HG02763 (cell line): ENCODE results near the gene NKAP.
"Not testable (repeated sequence)": the region's sequence is repeated elsewhere in the genome, so short reads cannot be mapped to it uniquely, and the experiment has no call there.

Experiments used
- ATAC-seq: cut with Tn5 transposase; IDR thresholded peaks from one replicate; pipeline ENCODE4 v1.9.1; 2021; ENCODE audit warnings: mild to moderate bottlenecking, moderate library complexity; ENCODE audit not compliant: unreplicated experiment

Gene NKAP

DNA sequence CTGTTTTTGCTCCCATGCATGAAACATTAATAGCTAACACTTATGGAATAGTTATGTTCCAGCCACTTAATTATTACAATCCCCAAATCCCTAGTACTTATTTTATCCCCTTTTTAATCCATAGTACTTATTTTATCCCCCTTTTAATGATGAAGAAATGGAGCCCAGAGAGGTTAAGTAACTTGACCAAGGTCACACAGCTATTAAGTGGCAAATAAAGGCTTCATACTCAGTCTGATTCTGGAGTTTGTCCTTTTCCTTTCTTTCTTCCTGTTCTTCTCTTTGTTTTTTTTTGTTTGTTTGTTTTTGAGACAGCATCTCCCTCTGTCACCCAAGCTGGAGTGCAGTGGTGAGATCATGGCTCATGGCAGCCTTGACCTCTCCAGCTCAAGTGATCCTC lies 2.2 kb downstream of the NKAP start:
- ATAC-seq = no peak

DNA sequence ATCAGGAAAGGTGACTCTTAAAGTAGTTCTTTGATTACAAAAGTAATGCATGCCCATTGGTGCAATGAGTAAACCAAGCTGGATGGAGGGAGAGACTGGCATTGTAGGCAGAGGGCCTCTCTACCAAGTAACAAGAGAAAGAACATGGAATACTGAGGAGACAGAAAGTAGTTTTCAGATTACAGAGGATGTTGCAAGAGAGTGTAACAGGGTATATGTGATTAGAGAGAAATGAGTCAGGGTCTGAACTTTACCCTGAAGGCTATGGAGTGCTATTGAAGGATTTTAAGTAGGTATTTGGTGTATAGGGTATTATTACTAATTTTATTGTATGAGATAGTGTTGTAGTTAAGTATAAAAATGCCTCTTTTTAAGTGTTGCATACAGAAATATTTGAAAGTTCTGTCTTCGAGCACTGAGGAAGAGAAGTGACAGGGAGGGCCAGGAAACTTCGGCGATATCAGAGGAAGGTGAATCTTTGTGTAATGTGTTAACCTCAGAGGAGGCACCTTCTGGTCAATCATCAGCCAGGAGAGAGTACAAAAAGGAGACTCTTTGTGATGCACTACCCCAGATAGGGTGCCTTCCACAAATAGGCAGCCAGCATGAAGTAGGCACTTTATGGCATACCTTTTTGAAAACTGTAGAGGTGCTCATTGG lies 8.2 kb downstream of the NKAP start:
- ATAC-seq = no peak

DNA sequence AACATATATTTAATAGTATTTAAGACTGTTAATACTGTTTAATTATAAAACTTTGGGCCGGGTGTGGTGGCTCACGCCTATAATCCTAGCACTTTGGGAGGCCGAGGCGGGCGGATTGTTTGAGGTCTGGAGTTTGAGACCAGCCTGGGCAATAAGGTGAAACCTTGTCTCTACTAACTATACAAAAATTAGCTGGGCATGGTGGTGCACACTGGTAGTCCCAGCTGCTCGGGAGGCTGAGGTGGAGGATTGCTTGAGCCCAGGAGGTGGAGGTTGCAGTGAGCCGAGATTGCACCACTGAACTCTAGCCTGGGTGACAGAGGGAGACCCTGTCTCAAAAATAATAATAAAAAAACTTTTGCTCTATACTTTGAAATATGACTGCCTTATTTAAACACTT lies 21.2 kb downstream of the NKAP start:
- not testable (repeated sequence) for ATAC-seq

DNA sequence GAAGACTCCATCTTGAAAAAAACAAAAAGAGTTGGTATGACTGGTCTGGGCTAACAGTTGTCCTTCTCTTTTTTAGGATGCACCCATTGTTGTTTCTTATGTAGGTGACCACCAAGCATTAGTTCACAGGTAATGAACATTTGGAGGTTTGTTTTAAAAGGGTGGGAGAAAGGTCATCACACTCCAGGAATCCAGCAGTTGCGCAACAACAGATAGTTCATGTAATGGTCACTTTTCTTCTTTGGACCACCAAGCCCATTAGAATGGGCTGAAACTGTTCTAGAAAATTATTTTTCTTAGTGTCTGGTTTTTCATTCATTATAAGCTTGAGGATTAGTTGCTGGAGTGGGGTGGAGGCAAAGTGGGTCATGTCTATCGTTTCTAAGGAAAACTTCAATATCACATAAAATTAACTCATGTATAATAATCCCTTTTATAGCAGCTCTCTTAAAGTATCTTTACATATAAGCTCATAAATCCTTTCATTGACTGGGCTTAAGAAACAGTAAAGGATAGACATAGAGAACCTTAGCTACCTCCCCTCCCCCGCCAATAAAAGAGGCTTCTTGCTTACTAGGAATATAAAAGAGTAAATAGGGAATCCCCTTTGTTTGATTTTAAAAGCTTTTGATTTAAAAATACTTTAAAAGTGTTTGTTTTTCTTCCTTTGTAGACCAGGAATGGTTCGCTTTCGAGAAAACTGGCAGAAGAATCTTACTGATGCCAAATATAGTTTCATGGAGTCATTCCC lies 23.5 kb downstream of the NKAP start:
- no peak for ATAC-seq

DNA sequence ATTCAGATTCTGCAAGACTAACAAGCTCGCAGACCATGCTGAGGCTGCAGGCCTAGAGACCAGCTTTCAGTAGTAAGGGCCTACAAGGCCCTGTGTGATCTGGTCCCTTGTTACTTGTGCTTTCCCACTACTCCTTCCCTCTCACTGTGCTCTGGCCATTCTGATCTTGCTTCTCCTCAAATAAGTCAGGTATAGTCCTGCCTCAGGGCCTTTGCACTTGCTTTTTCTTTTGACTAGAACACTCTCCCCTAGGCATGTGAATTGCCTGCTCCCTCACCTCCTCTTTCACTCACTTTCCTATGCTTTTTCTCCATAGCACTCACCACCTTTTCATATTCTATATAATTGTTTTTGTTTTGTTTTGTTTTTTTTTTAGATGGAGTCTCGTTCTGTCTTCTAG lies 25.7 kb downstream of the NKAP start:
- no peak for ATAC-seq

DNA sequence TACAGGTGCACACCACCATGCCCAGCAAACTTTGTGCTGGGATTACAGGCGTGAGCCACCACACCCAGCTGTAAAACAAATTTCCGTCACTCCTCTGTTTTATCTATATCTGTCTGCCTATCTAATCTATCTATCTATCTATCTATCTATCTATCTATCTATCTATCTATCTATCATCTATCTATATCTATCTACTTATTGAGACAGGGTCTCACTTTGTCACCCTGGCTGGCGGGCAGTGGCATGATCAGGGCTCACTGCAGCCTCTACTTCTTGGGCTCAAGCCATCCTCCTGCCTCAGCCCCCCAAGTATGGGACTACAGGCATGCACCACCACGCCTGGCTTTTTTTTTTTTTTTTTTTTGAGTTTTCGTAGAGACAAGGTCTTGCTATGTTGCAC lies 27.2 kb downstream of the NKAP start:
- ATAC-seq = no peak

DNA sequence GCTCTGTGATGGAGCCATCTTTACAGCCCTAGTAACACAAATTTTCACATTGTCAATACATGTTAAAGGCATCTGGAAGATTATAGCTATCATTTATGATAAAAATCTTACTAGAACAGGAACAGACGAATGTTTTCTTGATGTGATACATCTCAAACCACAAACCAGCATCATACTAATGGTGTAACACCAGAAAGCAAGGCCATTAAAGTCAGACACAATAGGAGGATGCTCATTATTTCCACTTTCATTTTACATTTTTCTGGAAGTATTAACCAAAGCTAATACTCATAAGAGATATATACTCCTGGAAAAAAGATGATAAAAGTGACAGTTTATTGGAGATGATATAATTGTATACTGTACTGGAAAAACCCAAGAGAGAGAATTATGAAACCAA lies 42.6 kb downstream of the NKAP start:
- ATAC-seq = no peak

DNA sequence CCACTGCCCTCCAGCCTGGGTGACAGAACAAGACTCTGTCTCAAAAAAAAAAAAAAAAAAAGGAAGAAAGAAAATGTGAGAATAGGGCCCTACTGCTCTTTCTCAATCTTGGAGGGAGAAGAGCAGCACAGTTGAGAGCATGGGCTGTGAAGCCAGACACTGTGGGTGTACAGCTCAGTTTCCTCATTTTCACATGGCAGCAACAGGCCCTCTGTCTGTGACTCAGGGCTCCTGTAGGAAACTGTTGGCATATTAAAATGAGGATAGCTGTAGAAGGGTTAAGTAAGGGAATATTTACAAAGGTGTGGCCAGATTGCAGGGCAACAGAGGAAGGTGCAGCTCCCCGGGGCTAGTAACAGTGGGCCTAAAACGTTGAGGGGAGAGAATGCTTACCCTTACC lies 44.4 kb downstream of the NKAP start:
- no peak for ATAC-seq

DNA sequence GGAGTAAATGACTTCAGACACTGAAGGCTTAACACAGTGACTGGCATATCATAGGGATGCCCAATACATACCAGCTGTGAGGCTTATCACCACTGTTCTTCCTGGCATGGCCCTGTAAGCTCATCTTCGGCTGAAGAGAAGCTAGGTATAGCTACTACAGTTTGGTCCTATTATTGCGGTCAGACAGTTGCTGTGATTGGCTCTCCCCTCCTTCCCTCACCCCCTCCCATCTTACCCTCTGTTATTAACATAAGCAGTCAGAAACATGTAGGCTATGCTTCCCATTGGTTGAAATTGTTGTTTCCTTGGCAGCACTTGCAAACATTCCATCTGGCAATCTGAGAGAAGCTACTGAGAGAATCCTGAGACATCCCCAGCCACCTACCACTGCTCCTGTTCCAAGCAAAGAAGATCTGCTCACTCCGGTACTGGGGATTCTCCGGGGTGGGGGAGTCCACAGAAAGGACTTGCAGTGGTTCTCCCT lies 47.7 kb downstream of the NKAP start, which contains the start of gene AKAP14:
TSS of gene AKAP14 (plus strand) at position 51 of the 484 bp plus-strand sequence. CDS start 7,331 bp downstream, outside the sequence.
- no peak for ATAC-seq

DNA sequence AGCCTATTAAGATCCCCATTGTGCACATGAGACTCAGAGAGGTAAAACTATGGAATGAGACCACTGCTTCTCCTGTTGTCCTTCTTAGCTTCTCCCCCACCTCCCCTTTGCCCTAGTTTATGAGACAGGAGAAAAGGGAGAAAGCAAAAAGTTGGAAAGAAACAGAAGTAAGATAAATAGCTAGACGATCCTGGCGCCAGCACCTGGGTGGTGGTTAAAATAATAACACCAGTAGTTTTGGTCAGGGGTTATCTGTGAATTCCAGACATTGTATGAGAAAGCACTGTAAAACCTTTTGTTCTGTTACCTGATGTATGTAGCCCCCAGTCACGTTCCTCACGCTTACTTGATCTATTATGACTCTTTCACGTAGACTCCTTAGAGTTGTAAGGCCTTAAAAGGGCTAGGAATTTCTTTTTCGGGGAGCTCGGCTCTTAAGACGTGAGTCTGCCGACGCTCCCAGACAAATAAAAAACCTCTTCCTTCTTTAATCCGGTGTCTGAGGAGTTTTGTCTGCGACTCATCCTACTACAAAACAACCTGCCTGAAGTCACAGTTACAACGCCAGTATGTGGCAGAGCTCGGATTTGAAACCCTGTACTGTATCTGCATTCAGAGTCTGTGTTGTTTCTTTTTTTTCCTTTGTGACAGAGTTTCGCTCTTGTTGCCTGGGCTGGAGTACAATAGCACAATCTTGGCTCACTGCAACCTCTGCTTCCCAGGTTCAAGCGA lies 51.4 kb downstream of the NKAP start:
- ATAC-seq = not testable (repeated sequence)

DNA sequence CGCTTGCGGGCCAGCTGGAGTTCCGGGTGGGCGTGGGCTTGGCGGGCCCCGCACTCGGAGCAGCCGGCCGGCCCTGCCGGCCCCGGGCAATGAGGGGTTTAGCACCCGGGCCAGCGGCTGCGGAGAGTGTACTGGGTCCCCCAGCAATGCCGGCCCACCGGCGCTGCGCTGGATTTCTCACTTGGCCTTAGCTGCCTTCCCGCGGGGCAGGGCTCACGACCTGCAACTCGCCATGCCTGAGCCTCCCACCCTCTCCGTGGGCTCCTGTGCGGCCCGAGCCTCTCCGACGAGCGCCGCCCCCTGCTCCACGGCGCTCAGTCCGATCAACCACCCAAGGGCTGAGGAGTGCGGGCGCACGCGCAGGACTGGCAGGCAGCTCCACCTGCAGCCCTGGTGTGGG lies 52.9 kb downstream of the NKAP start:
- ATAC-seq = not testable (repeated sequence)

DNA sequence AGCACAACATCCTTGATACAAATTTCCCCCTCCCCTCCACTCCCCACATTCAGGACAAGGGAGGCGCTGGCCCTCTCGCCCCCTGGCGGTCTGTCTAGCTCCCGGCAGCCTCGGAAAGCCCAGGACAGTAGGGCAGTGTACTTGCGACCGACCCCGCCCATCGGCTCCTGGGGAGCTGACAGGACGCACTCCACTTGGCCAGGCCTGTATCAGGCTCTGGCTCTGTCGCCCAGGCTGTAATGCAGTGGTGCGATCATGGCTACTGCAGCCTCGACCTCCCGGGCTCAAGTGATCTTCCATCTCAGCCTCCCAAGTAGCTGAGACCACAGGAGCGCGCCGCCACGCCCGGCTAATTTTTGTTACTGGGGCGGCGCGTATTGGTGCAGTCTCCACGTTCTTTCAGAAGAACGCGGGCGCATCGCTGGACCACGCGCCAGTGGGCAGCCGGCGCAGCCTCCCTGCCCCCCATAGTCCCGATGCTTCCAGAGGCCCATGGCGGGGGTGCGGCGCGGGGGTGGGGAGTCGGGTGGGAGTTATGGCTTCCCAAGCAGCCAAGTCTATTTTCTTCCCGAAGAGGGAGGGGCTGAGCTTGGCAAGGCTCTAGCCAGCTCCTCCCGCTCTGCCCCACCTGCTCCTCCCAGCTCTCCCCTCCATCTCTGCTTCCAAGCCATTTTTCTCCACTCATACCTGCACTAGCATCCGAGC lies 55.7 kb downstream of the NKAP start:
- ATAC-seq = no peak

DNA sequence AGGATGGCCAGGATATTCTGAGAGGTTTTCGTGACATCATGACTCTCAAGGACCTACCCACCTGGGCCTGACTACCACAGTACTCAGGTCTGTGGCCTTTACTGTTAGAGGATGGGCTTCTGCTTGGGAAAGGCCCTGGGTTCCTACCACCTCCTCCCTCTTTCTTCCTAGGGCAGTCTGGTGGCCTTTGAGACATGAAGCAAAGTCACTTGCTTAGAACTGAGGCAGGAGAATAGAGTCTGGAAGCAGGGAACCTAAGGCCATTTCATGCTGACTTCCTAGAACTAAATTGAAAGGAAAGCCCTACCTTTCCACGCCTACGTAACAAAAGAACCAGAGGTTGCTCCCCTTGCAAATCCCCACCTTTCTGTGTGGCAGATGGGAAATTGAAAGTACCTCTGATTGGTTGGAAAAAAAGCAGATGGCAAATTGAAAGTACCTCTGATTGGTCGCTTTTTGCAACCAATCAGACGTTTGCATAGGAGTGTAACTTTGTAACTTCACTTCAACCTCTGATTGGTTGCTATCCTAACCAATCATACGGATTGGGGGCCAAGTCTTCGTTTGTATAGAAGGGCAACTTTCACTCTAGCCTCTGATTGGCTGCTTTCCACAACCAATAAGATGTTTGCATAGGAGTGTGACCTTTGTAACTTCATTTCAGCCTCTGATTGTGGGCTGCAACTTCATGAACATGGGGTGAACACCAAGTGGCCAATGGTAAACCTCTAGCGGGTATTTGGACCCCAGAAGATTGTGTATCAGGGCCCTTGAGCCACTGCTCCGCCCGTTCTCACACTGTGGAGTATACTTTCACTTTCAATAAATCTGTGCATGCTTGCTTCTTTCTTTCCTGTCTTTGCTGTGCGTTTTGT lies 57.8 kb downstream of the NKAP start:
- ATAC-seq = no peak

DNA sequence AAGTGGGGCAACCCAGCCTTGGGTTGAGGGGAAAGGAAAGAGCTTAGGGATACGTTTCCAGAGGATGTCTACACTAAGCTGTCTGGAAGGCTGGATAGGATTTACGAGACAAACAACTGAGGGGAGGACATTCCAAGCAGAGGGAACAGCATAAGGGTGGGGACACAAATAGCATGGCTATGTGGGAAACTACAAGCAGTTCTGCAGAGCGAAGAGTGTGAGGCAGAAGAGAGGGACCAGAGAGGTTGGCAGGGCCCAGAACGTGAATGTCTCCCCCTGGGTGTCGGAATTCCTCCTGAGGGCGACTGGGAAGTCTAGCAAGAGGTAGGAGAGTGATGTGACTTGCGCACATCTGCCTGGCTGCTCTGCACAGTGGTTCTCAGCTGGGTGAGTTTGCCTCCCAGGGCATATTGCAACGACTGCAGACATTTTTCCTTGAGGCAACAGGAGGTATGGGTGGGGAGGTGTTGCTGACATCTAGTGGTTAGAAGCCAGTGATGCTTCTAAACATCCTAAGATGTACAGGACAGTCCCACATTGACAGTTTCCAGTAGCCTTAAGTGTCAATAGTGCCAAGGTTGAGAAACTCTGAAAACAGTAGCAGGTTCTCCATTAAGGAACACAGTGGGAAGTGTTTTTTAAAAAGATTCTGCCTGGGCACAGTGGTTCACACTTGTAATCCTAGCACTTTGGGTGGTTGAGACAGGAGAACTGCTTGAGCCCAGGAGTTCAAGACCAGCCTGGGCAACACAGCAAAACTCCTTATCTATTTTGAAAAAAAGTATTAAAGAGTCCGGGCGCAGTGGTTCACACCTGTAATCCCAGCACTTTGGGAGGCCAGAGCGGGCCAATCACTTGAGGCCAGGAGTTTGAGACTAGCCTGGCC lies 62.8 kb downstream of the NKAP start:
- peak; percentile 76 for ATAC-seq

DNA sequence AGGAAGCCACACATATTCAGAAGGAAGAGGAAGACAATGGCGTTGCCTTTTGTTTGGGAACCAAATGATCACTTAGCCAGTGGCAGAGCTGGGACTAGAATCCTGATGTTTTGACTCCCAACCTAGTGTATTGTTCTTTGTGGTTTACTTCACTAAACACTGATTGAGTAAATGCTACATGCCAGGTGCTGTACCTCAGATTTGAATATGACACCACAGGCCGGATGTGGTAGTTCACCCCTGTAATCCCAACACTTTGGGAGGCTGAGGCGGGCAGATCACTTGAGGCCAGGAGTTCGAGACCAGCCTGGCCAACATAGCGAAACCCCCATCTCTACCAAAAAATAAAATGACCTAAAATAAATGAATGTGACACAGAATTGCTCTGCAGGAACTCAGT lies 63.5 kb downstream of the NKAP start:
- ATAC-seq = no peak

DNA sequence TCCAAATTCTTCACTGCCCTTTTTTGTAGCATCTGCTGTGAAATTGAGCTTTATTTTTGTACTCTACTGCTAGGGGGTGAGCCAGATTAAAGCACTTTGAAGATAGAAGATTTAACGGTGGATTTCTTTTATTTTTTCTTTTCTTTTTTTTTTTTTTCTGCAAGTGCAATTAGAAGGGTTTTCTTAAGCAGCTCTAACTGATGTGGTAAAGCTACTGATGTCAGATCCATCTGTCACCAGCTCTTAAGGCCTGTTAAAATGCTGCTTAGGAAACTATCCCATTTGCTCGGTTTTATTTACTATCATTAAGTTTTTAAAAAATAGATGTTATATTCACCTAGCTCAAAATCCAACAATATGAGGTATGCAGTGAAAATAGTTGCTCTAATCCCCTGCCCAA lies 64.8 kb downstream of the NKAP start:
- no peak for ATAC-seq

DNA sequence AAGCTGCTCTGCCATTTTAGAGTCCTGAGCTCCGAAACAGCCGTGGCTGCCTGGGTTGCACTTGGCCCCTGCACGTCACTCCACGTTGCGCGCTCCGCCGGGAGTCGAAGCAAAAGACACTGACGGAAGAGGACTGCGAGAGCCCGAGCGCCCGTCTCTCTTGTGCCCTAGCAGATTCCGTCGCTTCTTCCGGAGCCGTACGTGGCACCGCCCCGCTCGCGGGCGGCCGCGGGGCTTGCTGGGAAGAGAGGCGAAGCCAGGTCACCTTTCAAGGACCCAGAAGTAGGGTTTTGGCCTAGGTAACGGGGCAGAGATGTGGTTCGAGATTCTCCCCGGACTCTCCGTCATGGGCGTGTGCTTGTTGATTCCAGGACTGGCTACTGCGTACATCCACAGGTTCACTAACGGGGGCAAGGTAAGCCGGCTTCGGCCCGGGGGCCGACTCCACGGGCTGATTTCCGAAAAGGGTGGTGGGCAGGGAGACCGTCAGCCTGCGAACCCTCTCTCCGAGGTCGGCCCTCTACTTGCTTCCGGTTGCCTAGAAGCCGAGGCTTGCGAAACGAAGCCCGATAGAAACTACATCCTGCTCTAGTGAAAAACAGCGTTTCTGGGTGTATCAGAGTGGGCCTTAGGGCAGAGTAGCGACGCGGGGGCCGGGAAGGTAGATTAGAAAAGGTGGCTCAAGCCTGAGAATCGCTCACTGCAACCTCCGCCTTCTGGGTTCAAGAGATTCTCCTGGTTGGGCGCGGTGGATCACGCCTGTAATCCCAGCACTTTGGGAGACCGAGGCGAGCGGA lies 71.8 kb downstream of the NKAP start, which contains the start of the genes NDUFA1 and RNF113A:
TSS of gene NDUFA1 (plus strand) at position 234 of the 797 bp plus-strand sequence. CDS start at position 314, 80 bp downstream.
TSS of gene RNF113A (minus strand) at position 135 of the 797 bp plus-strand sequence. CDS start at position 15, 120 bp downstream.
- ATAC-seq = peak; percentile 87

DNA sequence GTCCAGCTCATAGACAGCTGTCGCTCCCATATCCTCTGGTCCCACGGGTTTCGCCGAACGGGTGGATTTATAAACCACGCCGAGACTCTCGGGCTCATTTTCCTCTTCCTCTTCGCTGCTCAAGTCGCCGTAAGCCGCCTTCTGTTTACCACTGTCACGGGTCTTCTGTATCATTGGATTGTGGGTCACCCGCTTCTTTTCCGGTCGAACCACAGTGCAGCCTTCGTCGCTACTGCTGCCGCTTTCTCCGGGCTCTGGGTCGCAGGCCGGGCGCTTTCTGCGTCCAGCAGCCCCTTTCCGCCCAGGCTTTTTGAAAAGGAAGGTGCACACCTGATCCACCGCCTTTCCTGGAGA lies 72.3 kb downstream of the NKAP start:
- ATAC-seq = peak; percentile 30
